DMS153 treated with DMSO at 0.1 percent for 48 hours (cell line): Measurements from ENCODE around the gene PGF.

Source experiments
- DNase-seq: peaks from one replicate; lab custom pipeline; 2025; ENCODE audit not compliant: unreplicated experiment; lab: John Stamatoyannopoulos, UW

PGF gene

DNA sequence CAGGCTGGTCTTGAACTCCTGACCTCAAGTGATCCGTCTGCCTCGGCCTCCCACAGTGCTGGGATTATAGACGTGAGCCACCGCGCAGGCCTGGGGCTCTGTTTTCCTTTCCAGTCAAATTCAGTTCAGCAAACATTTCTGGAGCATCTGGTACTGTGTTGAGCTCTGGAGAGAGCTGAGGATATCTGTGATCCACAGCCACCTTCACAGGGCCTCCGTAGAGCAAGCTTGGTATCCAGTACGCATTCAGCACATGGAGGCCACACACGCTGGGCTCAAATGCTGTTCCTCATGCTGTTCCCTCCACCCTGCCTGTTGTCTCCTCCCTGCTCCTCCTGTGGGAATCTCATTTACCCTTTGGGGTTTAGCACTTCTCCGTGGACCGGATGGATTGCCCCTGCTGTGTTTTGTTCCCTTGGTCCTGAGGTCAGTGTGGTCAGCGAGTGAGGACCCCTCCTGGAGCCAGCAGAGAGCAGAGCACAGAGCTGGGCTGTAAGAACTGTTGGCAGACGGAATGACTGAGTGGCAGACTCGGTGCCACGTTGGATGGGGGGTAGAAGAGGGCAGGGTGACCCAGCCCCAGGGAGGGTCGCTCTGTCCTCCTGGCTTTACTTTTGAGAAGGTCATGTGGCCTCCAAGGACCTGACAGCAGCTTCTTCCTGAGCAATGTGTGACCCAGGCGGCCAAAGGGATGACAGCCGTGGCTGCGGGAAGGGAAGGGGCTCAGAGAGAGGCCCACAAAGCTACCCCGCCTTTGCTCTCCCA is 33.2 kb downstream of the PGF start:
- DNase-seq, result no peak

- DNase-seq, result no peak
These were observed 34.3 kb downstream of the PGF start for GRCh38 chr14:74921053-74921620.

GRCh38 chr14:74920281-74920680 is 35.1 kb downstream of the PGF start:
- no peak for DNase-seq

GRCh38 chr14:74919421-74920165 is 35.8 kb downstream of the PGF start:
- DNase-seq, result no peak

DNA sequence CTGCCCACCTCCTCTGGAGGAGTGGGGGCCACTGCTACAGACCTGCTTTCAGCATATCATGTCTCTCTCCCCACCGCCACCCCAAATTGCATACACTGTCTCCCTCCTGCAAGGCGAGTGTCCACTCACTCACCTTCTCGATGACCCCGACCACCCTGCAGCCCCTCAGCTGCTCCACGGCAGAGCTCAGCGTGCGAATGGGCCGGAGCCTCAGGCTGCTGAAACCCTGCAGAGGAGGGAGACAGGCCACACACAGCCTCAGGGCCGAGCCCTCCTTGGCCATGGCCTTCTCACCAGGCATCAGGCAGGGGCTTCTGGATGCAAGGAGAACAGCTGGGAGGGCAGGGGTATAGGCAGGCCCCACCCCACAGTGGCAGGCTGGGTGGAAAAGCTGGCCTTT is 37.0 kb downstream of the PGF start:
- DNase-seq, result no peak

- DNase-seq, result no peak
These were observed 37.7 kb downstream of the PGF start for GRCh38 chr14:74917646-74918081.

DNA sequence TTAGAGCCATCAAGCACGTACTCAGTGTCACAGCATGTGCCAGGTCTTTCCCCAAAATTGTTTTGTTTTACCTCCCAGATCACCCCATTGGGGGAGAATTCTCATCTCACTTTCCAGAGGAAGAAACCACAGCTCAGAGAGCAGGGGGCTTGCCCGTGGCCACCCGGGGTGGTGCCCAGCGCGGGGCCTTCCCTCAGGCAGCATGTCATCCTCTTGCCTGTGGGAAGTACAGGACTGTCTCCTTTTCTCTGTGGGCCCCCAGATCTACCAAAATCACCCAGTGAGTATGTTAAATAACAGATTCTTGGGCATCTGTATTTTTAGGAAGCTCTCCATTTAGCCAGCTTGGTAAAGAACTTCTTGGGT is 38.2 kb downstream of the PGF start:
- DNase-seq, result no peak

DNA sequence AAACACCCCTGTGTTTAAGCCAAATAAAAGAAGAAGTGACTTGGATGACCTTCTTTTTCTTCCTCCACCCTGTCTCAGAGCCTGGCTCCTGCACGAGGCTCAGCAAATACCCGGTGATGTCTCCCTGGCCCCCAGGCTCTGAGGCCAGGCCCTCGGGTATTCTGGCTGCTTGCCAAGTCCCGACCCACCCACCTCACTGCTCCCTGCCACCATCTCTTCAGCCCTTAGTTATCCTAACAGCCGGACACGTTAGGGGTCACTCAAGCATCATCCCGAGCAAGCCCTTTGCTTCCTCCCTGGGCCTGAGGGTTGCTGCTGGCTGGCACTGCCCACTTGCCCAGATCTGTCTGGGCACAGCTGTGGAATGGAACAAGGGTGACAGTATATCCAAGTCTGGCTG is 39.6 kb downstream of the PGF start:
- DNase-seq, result no peak

DNA sequence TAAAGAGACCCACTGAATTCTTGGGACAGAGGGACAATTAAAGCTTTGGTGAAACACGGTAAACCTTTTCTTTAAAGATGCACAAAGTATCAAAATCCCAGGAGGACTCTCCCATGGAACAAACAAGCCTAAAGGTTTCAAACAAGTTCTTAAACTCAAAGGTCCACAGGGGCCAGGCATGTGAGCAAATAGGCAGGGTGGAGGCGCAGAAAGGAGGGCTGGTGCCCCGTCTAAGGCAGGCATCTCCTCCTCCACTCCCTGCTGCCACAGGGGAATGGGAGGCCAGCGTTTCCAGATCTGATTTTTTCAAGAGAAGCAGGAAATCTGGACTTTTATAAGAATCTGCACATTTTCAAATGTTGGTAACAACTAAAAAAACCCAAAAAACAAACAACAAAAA is 40.0 kb downstream of the PGF start:
- no peak for DNase-seq

GRCh38 chr14:74913986-74914573 is 41.3 kb downstream of the PGF start:
- no peak for DNase-seq

DNA sequence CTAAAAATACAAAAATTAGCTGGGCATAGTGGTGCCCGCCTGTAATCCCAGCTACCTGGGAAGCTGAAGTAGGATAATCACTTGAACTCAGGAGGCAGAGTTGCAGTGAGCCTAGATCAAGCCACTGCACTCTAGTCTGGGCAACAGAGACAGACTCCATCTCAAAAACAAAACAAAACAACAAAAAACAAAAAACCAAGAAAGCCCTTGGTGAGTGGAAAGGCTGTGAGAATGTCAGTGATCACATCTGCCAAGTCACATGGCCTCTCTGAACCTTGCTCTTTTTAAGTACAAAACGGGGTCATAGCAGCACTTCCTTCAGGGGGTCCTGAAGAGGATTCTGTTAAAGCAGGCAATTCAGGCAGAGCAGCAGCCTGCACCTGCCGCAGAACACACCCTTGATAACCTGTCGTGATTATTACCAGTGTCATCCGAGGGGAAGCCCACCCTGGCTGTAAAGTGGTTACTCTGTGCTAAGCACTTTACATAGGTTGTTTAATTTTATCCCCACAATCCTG is 41.9 kb downstream of the PGF start:
- DNase-seq, result no peak

DNA sequence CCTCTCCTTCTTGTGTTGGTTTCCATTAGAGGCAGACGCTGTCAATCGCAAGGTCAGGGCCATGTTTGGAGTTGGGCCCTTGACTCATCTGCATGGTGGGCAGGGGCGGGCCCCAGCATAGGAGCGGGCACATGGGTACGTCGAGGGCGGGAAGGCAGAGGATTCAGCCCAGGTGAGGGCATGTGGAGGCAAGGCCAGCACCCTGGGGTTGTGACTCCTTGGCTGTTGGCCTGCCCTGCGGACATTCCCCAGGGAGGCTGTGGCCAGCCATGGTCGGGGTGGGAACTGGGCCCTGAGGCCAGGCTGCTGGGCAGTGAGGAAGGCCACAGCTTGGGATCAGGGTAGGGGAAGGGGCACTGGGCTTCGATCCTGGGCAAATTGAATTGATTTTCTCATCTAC is 42.6 kb downstream of the PGF start:
- no peak for DNase-seq

- no peak for DNase-seq
These were observed 43.3 kb downstream of the PGF start for GRCh38 chr14:74912111-74912510.

DNA sequence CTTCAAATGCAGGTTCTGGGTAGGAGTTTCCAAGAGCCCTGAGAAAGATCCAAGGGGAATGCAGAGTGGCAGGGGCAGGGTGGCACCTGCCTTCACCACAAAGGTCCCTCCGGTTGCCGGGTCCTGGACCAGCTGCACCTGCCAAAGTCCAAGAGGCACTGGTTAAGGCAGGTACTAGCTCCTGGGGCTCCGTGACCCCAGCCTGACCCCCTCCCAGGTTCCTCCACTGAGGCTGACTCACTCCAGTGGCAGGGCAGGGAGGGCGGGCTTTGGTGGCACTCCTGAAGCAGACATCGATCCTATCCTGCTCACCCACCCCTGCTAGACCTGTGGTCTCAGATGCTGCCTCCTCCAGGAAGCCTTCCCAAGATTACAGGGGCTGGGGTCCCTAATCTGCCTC is 43.7 kb downstream of the PGF start:
- DNase-seq, result no peak

GRCh38 chr14:74911221-74911620 is 44.2 kb downstream of the PGF start:
- no peak for DNase-seq

- no peak for DNase-seq
These were observed 44.8 kb downstream of the PGF start for GRCh38 chr14:74910556-74910955.

DNA sequence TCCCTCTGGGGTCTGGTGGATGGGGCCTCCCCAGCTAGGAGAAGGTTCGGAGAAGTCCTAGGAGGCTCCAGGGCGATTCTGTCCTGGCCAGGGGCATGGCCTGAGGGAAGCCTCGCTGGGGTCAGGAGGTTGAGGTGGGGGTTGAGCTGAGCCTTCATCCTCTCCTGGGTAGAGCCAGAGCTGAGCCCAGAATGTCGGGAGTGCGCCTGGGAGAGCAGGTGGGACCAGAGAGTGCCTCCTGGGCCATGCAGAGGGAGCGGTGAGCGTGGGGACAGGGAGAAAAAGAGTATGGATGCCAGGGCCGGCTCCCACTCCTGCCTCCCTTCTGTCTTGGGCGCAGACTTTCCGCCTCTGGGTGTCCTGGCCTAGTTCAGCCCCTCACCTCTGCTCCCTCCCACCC is 45.5 kb downstream of the PGF start:
- DNase-seq, result no peak

DNA sequence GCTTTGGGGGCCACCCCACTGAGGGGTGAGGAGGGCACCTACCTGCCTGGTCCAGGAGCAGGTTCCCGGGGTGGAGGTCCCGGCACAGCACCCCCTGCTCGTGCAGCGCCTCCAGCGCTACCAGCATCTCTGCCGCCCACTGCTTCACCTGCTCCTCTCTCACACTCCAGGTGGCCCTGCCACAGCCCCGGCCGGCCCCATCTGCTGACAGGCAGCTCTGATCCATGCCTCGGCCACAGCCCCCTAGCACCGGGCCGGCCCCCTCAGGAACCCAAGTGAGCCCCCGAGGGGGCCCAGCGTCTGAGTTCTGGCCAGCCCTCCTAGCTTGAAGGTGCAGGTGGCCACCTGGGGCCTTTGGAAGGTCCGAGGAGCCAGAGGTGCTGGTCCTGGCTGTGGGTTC is 45.9 kb downstream of the PGF start:
- DNase-seq, result no peak

DNA sequence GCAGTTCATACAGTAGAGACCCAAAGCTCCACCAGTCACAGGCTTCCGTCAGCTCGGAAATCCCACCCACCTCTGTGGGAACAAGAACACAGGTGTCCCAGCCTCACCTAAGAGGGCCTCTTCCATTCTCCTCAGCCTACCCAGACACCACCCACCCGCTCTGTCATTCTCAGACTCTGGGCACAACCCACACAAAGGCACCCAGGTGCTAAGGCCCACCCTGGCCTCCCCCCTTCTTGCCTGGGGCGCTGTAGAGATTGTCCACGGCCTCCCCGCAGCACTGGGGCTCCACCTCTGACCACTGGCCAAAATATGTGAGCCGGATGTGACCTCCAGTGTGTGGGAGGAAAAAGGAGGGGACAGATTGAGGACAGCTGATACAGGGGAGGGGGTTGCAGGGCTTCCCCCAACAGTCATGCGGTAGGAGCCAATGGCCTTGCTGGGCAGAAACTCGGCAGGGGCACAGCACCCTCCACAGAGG is 46.5 kb downstream of the PGF start:
- DNase-seq, result no peak

DNA sequence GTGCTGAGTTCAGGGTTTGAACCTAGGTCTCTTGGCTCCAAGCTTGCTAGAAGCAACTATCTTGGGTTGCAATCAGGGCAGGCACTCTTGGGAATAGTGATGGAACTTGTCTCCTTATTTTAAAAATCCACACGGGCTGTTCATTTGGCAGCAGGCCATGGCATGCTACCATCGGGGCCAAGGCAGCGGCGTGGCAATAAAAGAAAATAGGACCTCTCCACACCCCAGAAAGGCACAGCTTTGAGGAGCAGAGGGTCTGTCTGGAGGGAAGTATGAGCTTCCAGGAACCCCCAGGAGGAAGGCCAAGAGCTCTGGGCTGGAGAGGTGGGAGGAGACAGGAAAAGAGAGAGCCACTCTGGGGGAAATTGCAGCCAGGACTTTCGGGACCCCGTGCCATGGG is 47.7 kb downstream of the PGF start:
- no peak for DNase-seq

DNA sequence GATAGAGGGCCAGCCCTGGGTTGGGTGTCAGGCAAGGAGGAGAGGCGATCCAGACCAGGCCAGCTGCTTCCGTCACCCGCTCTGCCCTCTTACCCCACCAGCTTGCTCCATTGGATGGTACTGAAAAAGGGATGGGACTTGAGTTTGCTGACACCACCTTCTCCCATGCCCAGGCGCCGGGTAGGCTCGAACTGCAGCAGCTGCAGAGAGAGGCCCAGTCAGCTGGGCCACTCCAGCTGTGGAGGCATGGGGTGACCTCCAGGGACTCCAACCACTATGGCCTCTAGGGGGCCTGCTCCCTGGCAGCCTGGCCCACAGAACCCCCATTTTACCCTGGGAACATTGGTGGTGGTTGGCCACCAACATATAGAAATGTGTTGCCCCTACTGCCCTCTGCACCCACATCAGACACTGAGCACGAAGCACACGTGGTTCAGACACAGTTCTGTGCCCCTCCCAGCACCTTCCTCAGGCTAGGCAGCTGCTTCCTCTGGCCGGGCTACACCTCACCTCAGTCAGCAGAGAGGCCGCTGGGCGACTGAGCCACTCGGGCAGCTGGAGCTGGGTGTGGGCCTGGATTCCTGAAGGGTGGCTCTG is 48.4 kb downstream of the PGF start:
- no peak for DNase-seq
